ENCODE measurements around the gene GADL1.

Gene GADL1

GRCh38 chr3:30700702-30701321 is 193.6 kb downstream of the GADL1 start:
- CTCF ChIA-PET, result no interaction called here
- no peak for DNase-seq (ENCODE audit: extremely low spot score)
- TF ChIP-seq CTCF (IDR thresholded peaks at IDR 0.05; ENCODE audit: control extremely low read depth, extremely low read depth, low read depth, missing control alignments), result no peak
- POLR2A ChIA-PET, result no interaction called here

GRCh38 chr3:30699927-30700326 is 194.5 kb downstream of the GADL1 start:
- ChIA-PET POLR2A (no interaction called here), CTCF (no interaction called here)
- no peak for DNase-seq (ENCODE audit: extremely low spot score)
- no peak for TF ChIP-seq CTCF (IDR thresholded peaks at IDR 0.05; ENCODE audit: control extremely low read depth, extremely low read depth, low read depth, missing control alignments)

- no peak for DNase-seq (ENCODE audit: extremely low spot score)
- POLR2A ChIA-PET, result no interaction called here
- no peak for TF ChIP-seq CTCF (IDR thresholded peaks at IDR 0.05; ENCODE audit: control extremely low read depth, extremely low read depth, low read depth, missing control alignments)
- CTCF ChIA-PET, result interaction anchor here (1.1 to 1.4 kb wide), 3 partner anchors 10 to 499 kb away, joined by 3 read pairs; no protein-coding TSS in a partner anchor
These were observed 195.9 kb downstream of the GADL1 start for GRCh38 chr3:30698549-30698948.

GRCh38 chr3:30696896-30697295 is 197.6 kb downstream of the GADL1 start:
- no peak for TF ChIP-seq CTCF (IDR thresholded peaks at IDR 0.05; ENCODE audit: control extremely low read depth, extremely low read depth, low read depth, missing control alignments)
- ChIA-PET POLR2A (no interaction called here), CTCF (interaction anchor here (1.2 to 1.4 kb wide), 2 partner anchors 22 to 497 kb away, joined by 3 read pairs; no protein-coding TSS in a partner anchor)
- DNase-seq (ENCODE audit: extremely low spot score), result no peak

GRCh38 chr3:30696403-30696819 is 198.1 kb downstream of the GADL1 start:
- ChIA-PET CTCF (interaction anchor here (0.8 to 1.2 kb wide), 3 partner anchors 22 to 498 kb away, joined by 3 read pairs; no protein-coding TSS in a partner anchor), POLR2A (no interaction called here)
- TF ChIP-seq CTCF (IDR thresholded peaks at IDR 0.05; ENCODE audit: control extremely low read depth, extremely low read depth, low read depth, missing control alignments), result no peak
- DNase-seq (ENCODE audit: extremely low spot score), result no peak

- DNase-seq (ENCODE audit: extremely low spot score), result no peak
- TF ChIP-seq CTCF (IDR thresholded peaks at IDR 0.05; ENCODE audit: control extremely low read depth, extremely low read depth, low read depth, missing control alignments), result no peak
- POLR2A ChIA-PET, result no interaction called here
- CTCF ChIA-PET, result interaction anchor here (0.8 to 5.1 kb wide), 13 partner anchors 8 to 684 kb away, joined by 3 to 40 read pairs (median 4); no protein-coding TSS in a partner anchor
These were observed 199.0 kb downstream of the GADL1 start for GRCh38 chr3:30695302-30696061.

All from GM10248 (cell line).